GM12878 (cell line): Measurements from ENCODE around the gene LVRN. TPM values are rescaled to one million over a fixed set of nuclear protein-coding genes. Genes with fewer than 3 reads are reported as not detected.

Experiments
- ATAC-seq: fragments of 200-7000 bp; cut with Tn5 transposase; 3 replicates; pipeline ENCODE4 v1.9.1; 2020; ENCODE audit warnings: mild to moderate bottlenecking, moderate library complexity
- BruUV-seq: library from RNA; stranded (reverse); fragments of 400-500 nt; replicated peaks from 2 replicates; lab custom pipeline; 2021; lab: Mats Ljungman, UMichigan
- CTCF ChIA-PET: fragments of 300-600 bp; sonication (Branson Sonifier 250); formaldehyde crosslinking; extraction: SDS; loops from one replicate; lab custom pipeline; 2021; ENCODE audit warnings: inconsistent platforms; lab: Yijun Ruan, JAX
- POLR2A ChIA-PET: fragments of 350-600 bp; formaldehyde crosslinking; extraction: SDS; loops from one replicate; lab custom pipeline; 2021; ENCODE audit warnings: inconsistent platforms; lab: Charles Lee
- RAD21 ChIA-PET: fragments of 300-600 bp; sonication (Branson Sonifier 250); formaldehyde crosslinking; loops from one replicate; lab custom pipeline; 2023; ENCODE audit warnings: antibody characterized with exemption; ENCODE audit not compliant: unreplicated experiment; lab: Charles Lee
- SMC1A ChIA-PET: fragments of 300-600 bp; sonication (Branson Sonifier 250); formaldehyde crosslinking; loops from one replicate; lab custom pipeline; 2023; ENCODE audit not compliant: unreplicated experiment, uncharacterized antibody; lab: Charles Lee
- DNase-seq: peaks from one replicate; pipeline ENCODE4 v3.0.0-alpha.2; 2011; ENCODE audit warnings: low read depth, low spot score
- FAIRE-seq: peaks from 3 replicates; lab custom pipeline; 2011; peaks lifted over from hg19 to GRCh38; lab: Jason Lieb, UNC
- H2AFZ ChIP-seq: 2 replicates; pipeline ENCODE4 v1.6.0; 2011; ENCODE audit warnings: low read depth, low read length, control low read depth; ENCODE audit not compliant: control insufficient read depth
- H3K27ac ChIP-seq: 2 replicates; pipeline ENCODE4 v1.5.1; 2011; ENCODE audit warnings: control low read depth; ENCODE audit not compliant: control insufficient read depth, insufficient read depth
- H3K27me3 ChIP-seq, 2 experiments: replicated peaks in 1 of 2; 2 replicates each; pipeline versions ENCODE4 v1.6.0 to v1.6.1; 2011; ENCODE audit warnings: low read length in 1 of 2; ENCODE audit not compliant: control insufficient read depth in 2 of 2, insufficient read depth in 2 of 2
- H3K36me3 ChIP-seq, 2 experiments: 2 replicates each; pipeline ENCODE4 v1.5.1; 2011; ENCODE audit warnings: low read length in 1 of 2; ENCODE audit not compliant: control insufficient read depth in 2 of 2, insufficient read depth in 2 of 2
- H3K4me1 ChIP-seq: 2 replicates; pipeline ENCODE4 v1.6.1; 2011; ENCODE audit warnings: mild to moderate bottlenecking, low read length, moderate library complexity, mixed read lengths; ENCODE audit not compliant: control insufficient read depth, insufficient read depth
- H3K4me2 ChIP-seq: 2 replicates; pipeline ENCODE4 v1.6.0; 2011; ENCODE audit warnings: control low read depth; ENCODE audit not compliant: control insufficient read depth, insufficient read depth
- H3K4me3 ChIP-seq: fragments of 200-600 bp; sonication (generic); 2 replicates; pipeline ENCODE4 v1.5.1; 2016
- H3K79me2 ChIP-seq: 2 replicates; pipeline ENCODE4 v1.6.0; 2011; ENCODE audit warnings: low read length; ENCODE audit not compliant: control insufficient read depth, insufficient read depth
- H3K9ac ChIP-seq: 2 replicates; pipeline ENCODE4 v1.8.0; 2011; ENCODE audit warnings: low read length, control low read depth, mixed read lengths; ENCODE audit not compliant: control insufficient read depth, insufficient read depth
- H3K9me3 ChIP-seq: replicated peaks from 3 replicates; pipeline ENCODE4 v1.5.1; 2011; ENCODE audit warnings: mild to moderate bottlenecking, low read length; ENCODE audit not compliant: control insufficient read depth, insufficient read depth
- H4K20me1 ChIP-seq: 2 replicates; pipeline ENCODE4 v1.6.0; 2011; ENCODE audit not compliant: control insufficient read depth, insufficient read depth
- ASH2L ChIP-seq: fragments of 300-600, 200-600 bp; sonication (generic); IDR thresholded peaks from 2 replicates; pipeline ENCODE4 v1.6.1; 2017; ENCODE audit warnings: low read depth, mild to moderate bottlenecking, borderline replicate concordance
- CHD2 ChIP-seq: IDR thresholded peaks from 2 replicates; pipeline ENCODE4 v1.6.1; 2011; ENCODE audit warnings: low read depth, low read length, improper control_type of control experiment, borderline replicate concordance
- FOXK2 ChIP-seq: fragments of 450-650 bp; IDR thresholded peaks from 2 replicates; pipeline ENCODE4 v1.6.1; 2017; ENCODE audit warnings: mild to moderate bottlenecking, moderate library complexity
- HDAC6 ChIP-seq: fragments of 200-600 bp; sonication (generic); IDR thresholded peaks from one replicate; pipeline ENCODE4 v1.8.0; 2017; ENCODE audit warnings: antibody characterized with exemption; ENCODE audit not compliant: unreplicated experiment
- IRF5 ChIP-seq: fragments of 450-650 bp; IDR thresholded peaks from 2 replicates; pipeline ENCODE4 v1.6.1; 2017; ENCODE audit warnings: borderline replicate concordance
- MEF2A ChIP-seq: IDR thresholded peaks from 2 replicates; pipeline ENCODE4 v1.6.1; 2011; ENCODE audit warnings: low read depth, mild to moderate bottlenecking, low read length, moderate library complexity; ENCODE audit not compliant: insufficient read depth
- MYC ChIP-seq: IDR thresholded peaks from 2 replicates; pipeline ENCODE4 v1.6.1; 2011; ENCODE audit warnings: mild to moderate bottlenecking, low read length, moderate library complexity, inconsistent platforms; ENCODE audit not compliant: insufficient read depth, insufficient replicate concordance, insufficient read length, severe bottlenecking
- NBN ChIP-seq: fragments of 450-650 bp; IDR thresholded peaks from 2 replicates; pipeline ENCODE4 v1.6.1; 2016
- RBBP5 ChIP-seq: fragments of 200-600 bp; sonication (generic); conservative IDR thresholded peaks from 2 replicates; pipeline ENCODE4 v1.6.1; 2016
- RELA ChIP-seq: fragments of 450-650 bp; IDR thresholded peaks from 2 replicates; pipeline ENCODE4 v1.8.0; 2014; ENCODE audit warnings: borderline replicate concordance; ENCODE audit not compliant: partially characterized antibody
- in situ Hi-C: fragments of 300-500 bp; cut with MboI; formaldehyde crosslinking; loops from 9 replicates; pipeline ENCODE4 v1.14.3; 2018; ENCODE audit warnings: mixed read lengths
- intact Hi-C: fragments of 100-400 bp; cut with micrococcal nuclease; formaldehyde crosslinking; loops from one replicate; pipeline ENCODE4 v1.14.2; 2022; ENCODE audit not compliant: unreplicated experiment
- polyA plus RNA-seq, 11 experiments: library from polyadenylated mRNA; depleted of rRNA in 4 of 11; unstranded in 6 of 11; stranded (reverse) in 5 of 11; fragments of >200 nt; fragmentation: Nextera tagmentation in 4 of 11; fragmentation: Illumina TruSeq in 1 of 11; extraction: Ambion mirVana in 4 of 11; extraction: Trizol in 1 of 11; gene quantifications; 1 replicate in 1 of 11; 2 replicates in 10 of 11; pipeline versions ENCODE4 v1.2.1 to v1.2.3, GENCODE V29; 2011 to 2016; ENCODE audit warnings: inconsistent platforms in 2 of 11, missing spikeins in 2 of 11, low read depth in 1 of 11
- total RNA-seq, 4 experiments: library from RNA; depleted of rRNA in 3 of 4; stranded (reverse); fragments of >200 nt in 3 of 4; fragmentation: Illumina TruSeq in 1 of 4; extraction: Trizol in 1 of 4; gene quantifications; 2 replicates each; pipeline versions ENCODE4 v1.2.1 to v1.2.3, GENCODE V29; 2013 to 2021

LVRN gene
- total and polyA plus RNA-seq, 10 of the 15 experiments (the other 5 are each of a cell fraction or from before 2014, with no cell fraction given) = 0.04 to 0.87 (median 0.11) TPM; not detected in 4

GRCh38 chr5:116011046-116011445 lies 48.8 kb downstream of the LVRN start:
- Histone ChIP-seq H3K36me3 (no peaks in the 10 kb centered on the region), H3K9me3 (no peaks in the 10 kb centered on the region), H3K27me3 (peaks cover 0 to 1% of the 10 kb centered on the region in 2 experiments; a peak in 1 of 4 replicates), H3K4me3 (no peak overlapping the region), H3K4me2 (no peak overlapping the region), H3K4me1 (no peaks in the 10 kb centered on the region), H4K20me1 (no peaks in the 10 kb centered on the region), H3K79me2 (no peaks in the 10 kb centered on the region), H3K27ac (no peak overlapping the region), H3K9ac (no peak overlapping the region), H2AFZ (no peak overlapping the region)
- in situ Hi-C loops (no loop called here), intact Hi-C loops (no loop called here)
- no TSS peak for BruUV-seq
- RAD21 ChIA-PET = no interaction called here
- SMC1A ChIA-PET = no interaction called here
- DNase-seq (no peak), ATAC-seq (no peak), FAIRE-seq (no peak)
- TF ChIP-seq MYC (no peak), MEF2A (no peak), NBN (no peak), RELA (no peak), RBBP5 (no peak), HDAC6 (no peak), IRF5 (no peak), ASH2L (no peak), FOXK2 (no peak), CHD2 (no peak)
- CTCF ChIA-PET = no interaction called here
- POLR2A ChIA-PET = no interaction called here
